DOHH2 (cell line): ENCODE measurements around the gene RPL37A.

Experiments
- H3F3A ChIP-seq: fragments of 200-600 bp; sonication (generic), shearing (Covaris generic); 2 replicates; pipeline ENCODE4 v1.6.0; 2016; ENCODE audit warnings: antibody characterized with exemption, mild to moderate bottlenecking; ENCODE audit not compliant: control insufficient read depth, insufficient read depth
- H3K27ac ChIP-seq: fragments of 200-600 bp; sonication (generic); 2 replicates; pipeline ENCODE4 v1.5.1; 2014; ENCODE audit warnings: low read depth, mild to moderate bottlenecking, low read length, moderate library complexity
- H3K27me3 ChIP-seq: fragments of 200-600 bp; sonication (generic); 2 replicates; pipeline ENCODE4 v1.6.1; 2014; ENCODE audit warnings: mild to moderate bottlenecking, low read length, mixed read lengths; ENCODE audit not compliant: control insufficient read depth
- H3K36me3 ChIP-seq: fragments of 200-600 bp; sonication (generic); 2 replicates; pipeline ENCODE4 v1.6.1; 2014; ENCODE audit warnings: mild to moderate bottlenecking, low read length, moderate library complexity, mixed read lengths; ENCODE audit not compliant: control insufficient read depth
- H3K4me1 ChIP-seq: fragments of 200-600 bp; sonication (generic); 2 replicates; pipeline ENCODE4 v1.6.1; 2014; ENCODE audit warnings: mild to moderate bottlenecking, low read length, mixed read lengths; ENCODE audit not compliant: control insufficient read depth
- H3K4me2 ChIP-seq: fragments of 200-600 bp; sonication (generic); 2 replicates; pipeline ENCODE4 v1.6.0; 2014; ENCODE audit warnings: mild to moderate bottlenecking, low read length, moderate library complexity
- H3K4me3 ChIP-seq: fragments of 200-600 bp; sonication (generic); 2 replicates; pipeline ENCODE4 v1.5.1; 2014; ENCODE audit warnings: mild to moderate bottlenecking, low read length, mixed read lengths
- H3K79me2 ChIP-seq: fragments of 200-600 bp; sonication (generic); 2 replicates; pipeline ENCODE4 v1.6.1; 2014; ENCODE audit warnings: mild to moderate bottlenecking, low read length, mixed read lengths; ENCODE audit not compliant: control insufficient read depth
- H3K9me2 ChIP-seq: fragments of 200-600 bp; sonication (generic); replicated peaks from 2 replicates; pipeline ENCODE4 v1.6.1; 2014; ENCODE audit warnings: mild to moderate bottlenecking, low read length, mixed read lengths; ENCODE audit not compliant: control insufficient read depth
- H3K9me3 ChIP-seq: fragments of 200-600 bp; sonication (generic); 2 replicates; pipeline ENCODE4 v1.6.1; 2014; ENCODE audit warnings: antibody characterized with exemption, low read length, mixed read lengths; ENCODE audit not compliant: control insufficient read depth, insufficient read depth
- H4K20me1 ChIP-seq: fragments of 200-600 bp; sonication (generic); 2 replicates; pipeline ENCODE4 v1.6.0; 2014; ENCODE audit warnings: low read depth, mild to moderate bottlenecking, antibody characterized with exemption, low read length, moderate library complexity; ENCODE audit not compliant: control insufficient read depth, insufficient read depth
- EZH2phosphoT487 ChIP-seq: fragments of 200-600 bp; sonication (generic); IDR thresholded peaks from 2 replicates; pipeline ENCODE4 v1.6.1; 2017; ENCODE audit warnings: borderline replicate concordance, mild to moderate bottlenecking, antibody characterized with exemption, low read length, moderate library complexity, mixed read lengths
- TF ChIP-seq, protein P1 (sequence below): fragments of 200-600 bp; sonication (generic); IDR thresholded peaks from one replicate; pipeline ENCODE4 v1.5.1; 2014; ENCODE audit warnings: antibody characterized with exemption, mild to moderate bottlenecking, low read depth, low read length; ENCODE audit not compliant: poor library complexity, severe bottlenecking

RPL37A gene

GRCh38 chr2:216478151-216478550 is 20.5 kb upstream of the RPL37A start:
- Histone ChIP-seq H3K9me3 (no peaks in the 10 kb centered on the region), H3K9me2 (no peaks in the 10 kb centered on the region), H3K4me3 (no peak overlapping the region), H3K27me3 (no peaks in the 10 kb centered on the region), H3K79me2 (no peaks in the 10 kb centered on the region), H4K20me1 (no peaks in the 10 kb centered on the region), H3K36me3 (peaks cover 14% of the 10 kb centered on the region; the same call in 1 of the 2 replicates), H3K27ac (no peak overlapping the region), H3K4me2 (no peak overlapping the region), H3F3A (no peaks in the 10 kb centered on the region), H3K4me1 (peaks cover 6% of the 10 kb centered on the region; the same call in 1 of the 2 replicates)
- TF ChIP-seq EZH2phosphoT487: no peak
- TF ChIP-seq, protein P1, sequence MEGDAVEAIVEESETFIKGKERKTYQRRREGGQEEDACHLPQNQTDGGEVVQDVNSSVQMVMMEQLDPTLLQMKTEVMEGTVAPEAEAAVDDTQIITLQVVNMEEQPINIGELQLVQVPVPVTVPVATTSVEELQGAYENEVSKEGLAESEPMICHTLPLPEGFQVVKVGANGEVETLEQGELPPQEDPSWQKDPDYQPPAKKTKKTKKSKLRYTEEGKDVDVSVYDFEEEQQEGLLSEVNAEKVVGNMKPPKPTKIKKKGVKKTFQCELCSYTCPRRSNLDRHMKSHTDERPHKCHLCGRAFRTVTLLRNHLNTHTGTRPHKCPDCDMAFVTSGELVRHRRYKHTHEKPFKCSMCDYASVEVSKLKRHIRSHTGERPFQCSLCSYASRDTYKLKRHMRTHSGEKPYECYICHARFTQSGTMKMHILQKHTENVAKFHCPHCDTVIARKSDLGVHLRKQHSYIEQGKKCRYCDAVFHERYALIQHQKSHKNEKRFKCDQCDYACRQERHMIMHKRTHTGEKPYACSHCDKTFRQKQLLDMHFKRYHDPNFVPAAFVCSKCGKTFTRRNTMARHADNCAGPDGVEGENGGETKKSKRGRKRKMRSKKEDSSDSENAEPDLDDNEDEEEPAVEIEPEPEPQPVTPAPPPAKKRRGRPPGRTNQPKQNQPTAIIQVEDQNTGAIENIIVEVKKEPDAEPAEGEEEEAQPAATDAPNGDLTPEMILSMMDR: no peak

DNA sequence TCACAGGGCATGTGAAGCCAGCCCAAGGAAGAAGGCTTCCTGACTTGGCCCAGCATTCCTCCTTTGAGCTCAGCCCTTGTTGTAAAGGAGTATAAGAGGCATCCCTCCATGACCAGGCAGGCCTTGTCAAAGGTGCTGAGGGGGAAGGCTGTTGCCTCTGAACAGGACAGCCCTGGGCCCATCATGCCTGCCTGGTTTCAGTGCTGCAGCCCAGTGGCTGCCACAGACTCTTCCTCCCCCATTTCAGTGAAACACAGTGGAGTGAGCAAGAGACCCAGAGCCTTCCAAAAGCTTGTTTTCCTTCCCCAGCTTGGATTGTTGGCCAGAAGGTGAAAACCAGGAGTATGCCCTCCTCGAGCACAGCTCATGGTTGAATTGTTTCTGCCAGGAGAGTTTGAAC is 19.9 kb upstream of the RPL37A start:
- Histone ChIP-seq H3K36me3 (peaks cover 14% of the 10 kb centered on the region; the same call in 1 of the 2 replicates), H3K27me3 (no peaks in the 10 kb centered on the region), H3K4me2 (no peak overlapping the region), H3F3A (no peaks in the 10 kb centered on the region), H4K20me1 (no peaks in the 10 kb centered on the region), H3K79me2 (no peaks in the 10 kb centered on the region), H3K4me1 (peaks cover 6% of the 10 kb centered on the region; the same call in 1 of the 2 replicates), H3K9me3 (no peaks in the 10 kb centered on the region), H3K27ac (no peak overlapping the region), H3K4me3 (no peak overlapping the region), H3K9me2 (no peaks in the 10 kb centered on the region)
- TF ChIP-seq, protein P1: no peak
- TF ChIP-seq EZH2phosphoT487: no peak

- Histone ChIP-seq H3F3A (no peaks in the 10 kb centered on the region), H3K79me2 (no peaks in the 10 kb centered on the region), H3K4me2 (no peak overlapping the region), H3K9me2 (no peaks in the 10 kb centered on the region), H4K20me1 (no peaks in the 10 kb centered on the region), H3K4me3 (no peak overlapping the region), H3K4me1 (peaks cover 4% of the 10 kb centered on the region; the same call in 1 of the 2 replicates), H3K36me3 (peaks cover 13% of the 10 kb centered on the region; the same call in 1 of the 2 replicates), H3K27ac (no peak overlapping the region), H3K9me3 (no peaks in the 10 kb centered on the region), H3K27me3 (no peaks in the 10 kb centered on the region)
- TF ChIP-seq, protein P1: no peak
- no peak for TF ChIP-seq EZH2phosphoT487
Measured at GRCh38 chr2:216480221-216480620, 18.4 kb upstream of the RPL37A start.

- TF ChIP-seq, protein P1: no peak
- TF ChIP-seq EZH2phosphoT487: no peak
- H3K27ac ChIP-seq: no peak overlapping the region
- no peak overlapping the region for H3K4me2 ChIP-seq
- H3K4me3 ChIP-seq: no peak overlapping the region
- no peaks in the 10 kb centered on the region for H3K79me2 ChIP-seq
- H4K20me1 ChIP-seq: no peaks in the 10 kb centered on the region
- H3F3A ChIP-seq: 0 out of 2 replicates have a peak, but pooled peaks cover 4% of the 10 kb centered on the region
- no peaks in the 10 kb centered on the region for H3K9me2 ChIP-seq
- peaks cover 11% of the 10 kb centered on the region; the same call in 1 of the 2 replicates for H3K36me3 ChIP-seq
- H3K27me3 ChIP-seq: no peaks in the 10 kb centered on the region
- no peaks in the 10 kb centered on the region for H3K4me1 ChIP-seq
- no peaks in the 10 kb centered on the region for H3K9me3 ChIP-seq
Measured at GRCh38 chr2:216482640-216483039, 16.0 kb upstream of the RPL37A start.
